Measurements from ENCODE around the gene CNGA4. TPM values are rescaled to one million over a fixed set of nuclear protein-coding genes. Genes with fewer than 3 reads are reported as not detected.
A peak's percentile ranks its signal among the peaks of the same experiment; 100 is the strongest.
"Not testable (repeated sequence)": the region's sequence is repeated elsewhere in the genome, so short reads cannot be mapped to it uniquely, and the experiment has no call there.

The CNGA4 gene
- total RNA-seq, 1 experiment from 2014 or later, result not detected

DNA sequence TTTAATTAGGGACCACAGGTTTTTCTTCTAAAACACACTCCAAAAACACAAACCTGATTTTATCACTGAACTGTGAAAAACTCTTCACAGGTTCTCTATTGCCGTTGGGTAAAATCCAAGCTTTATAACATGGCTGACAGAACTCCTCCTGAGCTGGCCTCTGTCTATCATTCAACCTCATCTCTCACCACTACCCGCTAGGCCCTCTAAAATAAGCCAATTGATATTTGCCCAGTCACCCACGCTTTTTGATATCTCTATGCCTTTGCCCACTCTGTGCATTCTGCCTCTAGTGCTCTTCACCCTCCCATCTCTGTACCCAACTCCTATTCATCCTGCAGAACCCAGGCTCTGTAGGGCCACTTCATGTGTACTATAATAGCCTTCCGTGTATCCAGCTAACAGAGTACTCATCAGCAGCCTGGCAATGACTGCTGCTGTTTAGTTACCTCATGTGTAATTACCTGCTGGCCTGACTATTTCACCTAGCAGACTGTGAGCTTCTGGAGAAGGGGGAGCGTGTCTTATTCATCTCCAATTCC lies 1.1 kb upstream of the CNGA4 start:
- Histone ChIP-seq H3K4me3 (no peak overlapping the region), H3K27ac (no peak overlapping the region), H3K27me3 (0 out of 2 replicates have a peak, but pooled peaks cover 2% of the 10 kb centered on the region), H3K36me3 (no peaks in the 10 kb centered on the region), H3K4me1 (no peaks in the 10 kb centered on the region), H3K9me3 (replicated peaks) (no peaks in the 10 kb centered on the region)
- DNase-seq, result no peak

DNA sequence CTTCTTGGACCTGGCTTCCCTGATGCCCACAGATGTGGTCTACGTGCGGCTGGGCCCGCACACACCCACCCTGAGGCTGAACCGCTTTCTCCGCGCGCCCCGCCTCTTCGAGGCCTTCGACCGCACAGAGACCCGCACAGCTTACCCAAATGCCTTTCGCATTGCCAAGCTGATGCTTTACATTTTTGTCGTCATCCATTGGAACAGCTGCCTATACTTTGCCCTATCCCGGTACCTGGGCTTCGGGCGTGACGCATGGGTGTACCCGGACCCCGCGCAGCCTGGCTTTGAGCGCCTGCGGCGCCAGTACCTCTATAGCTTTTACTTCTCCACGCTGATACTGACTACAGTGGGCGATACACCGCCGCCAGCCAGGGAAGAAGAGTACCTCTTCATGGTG lies 1.2 kb downstream of the CNGA4 start:
- DNase-seq, result no peak
- Histone ChIP-seq H3K9me3 (replicated peaks) (no peaks in the 10 kb centered on the region), H3K4me3 (no peak overlapping the region)

DNA sequence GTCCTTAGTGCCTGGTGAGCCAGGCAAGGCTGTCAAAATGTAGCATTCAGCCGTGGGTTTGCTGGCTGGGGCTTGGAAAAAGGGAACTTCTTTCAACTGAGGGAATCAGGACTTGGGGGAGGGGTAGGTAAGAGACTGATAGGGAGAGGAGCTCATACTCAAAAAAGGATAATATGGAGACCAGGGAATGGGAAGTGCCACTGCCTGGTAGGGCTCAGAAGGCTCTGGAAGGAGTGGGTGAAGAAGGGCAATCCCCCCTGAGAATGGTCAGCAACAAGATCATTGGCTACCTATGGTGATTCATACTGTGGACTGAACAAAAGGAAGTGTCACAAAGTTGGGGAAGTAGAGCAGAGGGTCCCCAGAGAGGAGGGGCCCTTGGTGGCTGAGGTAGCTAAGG lies 1.9 kb downstream of the CNGA4 start:
- DNase-seq, result no peak
- H3K4me1 ChIP-seq, result no peaks in the 10 kb centered on the region
- H3K9me3 ChIP-seq (replicated peaks), result no peaks in the 10 kb centered on the region
- H3K27me3 ChIP-seq, result 0 out of 2 replicates have a peak, but pooled peaks cover 2% of the 10 kb centered on the region
- H3K4me3 ChIP-seq, result no peak overlapping the region
- H3K36me3 ChIP-seq, result no peaks in the 10 kb centered on the region
- no peak overlapping the region for H3K27ac ChIP-seq

More for the DNA sequence above, 1.2 kb downstream of the CNGA4 start:
- 0 out of 2 replicates have a peak, but pooled peaks cover 2% of the 10 kb centered on the region for H3K27me3 ChIP-seq
- H3K36me3 ChIP-seq, result no peaks in the 10 kb centered on the region
- no peak overlapping the region for H3K27ac ChIP-seq
- no peaks in the 10 kb centered on the region for H3K4me1 ChIP-seq

DNA sequence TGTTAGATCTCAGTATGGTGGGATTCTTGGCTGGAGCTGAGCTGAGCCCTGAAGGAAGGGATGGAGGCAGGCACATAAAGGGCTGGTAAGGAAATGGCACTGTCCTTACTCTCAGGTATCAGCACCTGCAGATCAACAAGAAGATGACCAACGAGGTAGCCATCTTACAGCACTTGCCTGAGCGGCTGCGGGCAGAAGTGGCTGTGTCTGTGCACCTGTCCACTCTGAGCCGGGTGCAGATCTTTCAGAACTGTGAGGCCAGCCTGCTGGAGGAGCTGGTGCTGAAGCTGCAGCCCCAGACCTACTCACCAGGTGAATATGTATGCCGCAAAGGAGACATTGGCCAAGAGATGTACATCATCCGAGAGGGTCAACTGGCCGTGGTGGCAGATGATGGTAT lies 2.4 kb downstream of the CNGA4 start:
- no peaks in the 10 kb centered on the region for H3K36me3 ChIP-seq
- H3K9me3 ChIP-seq (replicated peaks), result no peaks in the 10 kb centered on the region
- H3K4me1 ChIP-seq, result no peaks in the 10 kb centered on the region
- no peak overlapping the region for H3K4me3 ChIP-seq
- no peak overlapping the region for H3K27ac ChIP-seq
- H3K27me3 ChIP-seq, result 0 out of 2 replicates have a peak, but pooled peaks cover 2% of the 10 kb centered on the region
- no peak for DNase-seq

DNA sequence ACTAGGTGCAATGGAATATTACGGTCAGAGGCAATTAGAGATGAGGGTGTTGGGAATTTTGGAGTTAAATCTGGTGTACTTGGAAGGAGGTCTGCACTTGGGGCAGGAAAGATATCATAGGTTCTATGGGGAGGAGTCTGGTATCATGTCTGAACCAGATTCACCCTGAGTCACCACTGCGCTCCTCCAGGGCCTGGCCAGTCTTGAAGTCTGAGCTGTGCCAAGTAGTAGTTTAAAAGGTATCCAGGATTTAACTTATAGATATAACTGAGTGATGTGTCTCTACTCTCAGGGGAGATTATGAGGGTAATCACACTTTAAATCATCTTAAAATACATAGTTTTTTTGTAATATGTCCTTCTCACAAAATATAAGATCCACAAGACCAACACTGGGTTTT lies 6.6 kb downstream of the CNGA4 start:
- Histone ChIP-seq H3K36me3 (no peaks in the 10 kb centered on the region), H3K4me3 (no peak overlapping the region), H3K9me3 (replicated peaks) (no peaks in the 10 kb centered on the region), H3K27me3 (0 out of 2 replicates have a peak, but pooled peaks cover 2% of the 10 kb centered on the region), H3K27ac (no peak overlapping the region), H3K4me1 (no peaks in the 10 kb centered on the region)
- DNase-seq, result no peak

DNA sequence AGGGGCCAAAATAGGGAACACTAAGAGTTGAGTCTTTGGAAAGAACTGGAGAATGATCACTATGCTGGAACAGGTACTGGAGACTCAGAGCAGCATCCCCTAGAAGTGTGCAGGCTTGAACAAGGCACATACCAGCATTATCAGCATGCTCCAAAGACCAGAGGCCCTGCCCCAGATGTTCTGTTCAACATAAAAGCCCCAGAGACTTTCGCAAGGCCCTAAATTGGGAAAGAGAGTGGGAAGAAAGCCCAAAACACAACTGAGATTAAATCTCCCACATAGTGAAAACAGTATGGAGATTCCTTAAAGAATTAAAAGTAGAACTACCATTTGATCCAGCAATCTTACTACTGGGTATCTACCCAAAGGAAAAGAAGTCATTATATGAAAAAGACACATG lies 9.4 kb downstream of the CNGA4 start:
- no peak for DNase-seq
- no peak overlapping the region for H3K27ac ChIP-seq
- no peaks in the 10 kb centered on the region for H3K27me3 ChIP-seq
- no peaks in the 10 kb centered on the region for H3K36me3 ChIP-seq
- H3K9me3 ChIP-seq (replicated peaks), result no peaks in the 10 kb centered on the region
- H3K4me3 ChIP-seq, result no peak overlapping the region
- no peaks in the 10 kb centered on the region for H3K4me1 ChIP-seq

DNA sequence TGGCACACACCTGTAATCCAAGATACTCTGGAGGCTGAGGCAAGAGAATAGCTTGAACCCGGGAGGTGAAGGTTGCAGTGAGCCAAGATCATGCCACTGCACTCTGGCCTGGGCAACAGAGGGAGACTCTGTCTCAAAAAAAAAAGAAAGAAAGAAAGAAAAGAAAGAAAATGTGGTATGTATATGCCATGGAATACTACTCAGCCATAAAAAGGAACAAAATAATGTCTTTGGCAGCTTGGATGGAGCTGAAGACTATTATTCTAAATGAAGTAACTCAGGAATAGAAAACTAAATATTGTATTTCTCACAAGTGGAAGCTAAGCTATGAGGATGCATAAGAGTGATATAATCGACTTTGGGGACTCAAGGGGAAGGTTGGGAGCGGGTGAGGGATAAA lies 10.0 kb downstream of the CNGA4 start:
- H3K27ac ChIP-seq; H3K9me3 ChIP-seq (replicated peaks); H3K4me1 ChIP-seq; H3K36me3 ChIP-seq; DNase-seq; H3K27me3 ChIP-seq; H3K4me3 ChIP-seq: not testable (repeated sequence)

DNA sequence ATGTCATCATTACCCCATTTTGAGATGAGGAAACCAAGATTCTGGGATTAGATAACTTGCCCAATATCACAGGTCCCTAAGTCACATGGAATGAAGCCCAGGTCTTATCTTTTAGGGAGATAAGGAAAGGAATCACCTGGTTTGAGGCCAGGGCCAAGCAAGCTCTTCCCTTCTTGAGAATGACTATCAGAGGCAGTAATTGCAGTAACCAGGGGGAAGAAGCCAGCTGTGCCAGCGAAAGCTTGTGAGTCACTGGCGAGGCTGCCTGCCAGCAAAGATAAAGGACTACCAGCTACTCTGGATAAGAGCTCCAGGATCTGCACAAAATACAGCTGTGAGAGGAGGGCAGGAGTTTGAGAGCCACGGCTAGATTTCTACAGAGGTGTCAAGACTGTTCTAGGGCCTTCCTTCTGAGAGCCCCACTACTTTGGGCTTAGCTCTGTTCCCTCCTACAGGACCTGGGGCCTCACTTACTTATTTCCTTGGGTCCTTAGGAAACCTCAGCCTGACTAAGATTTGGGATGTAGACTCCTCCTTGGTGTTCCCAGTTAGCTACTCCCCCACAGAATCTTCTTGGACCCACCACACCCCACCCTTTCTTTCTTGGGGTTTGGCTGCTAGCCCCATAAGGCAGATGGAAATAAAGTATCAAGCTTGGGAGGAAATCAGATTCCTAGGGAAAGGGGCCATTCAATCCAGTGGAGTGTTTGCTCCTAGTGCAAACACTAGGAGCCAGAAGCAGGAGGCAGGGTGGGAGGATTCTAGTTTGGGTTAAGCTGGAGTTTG lies 11.1 kb downstream of the CNGA4 start:
- no peaks in the 10 kb centered on the region for H3K36me3 ChIP-seq
- H3K4me3 ChIP-seq, result no peak overlapping the region
- no peak overlapping the region for H3K27ac ChIP-seq
- H3K27me3 ChIP-seq, result no peaks in the 10 kb centered on the region
- H3K4me1 ChIP-seq, result no peaks in the 10 kb centered on the region
- H3K9me3 ChIP-seq (replicated peaks), result no peaks in the 10 kb centered on the region
- DNase-seq, result peak; percentile 39 to 57

DNA sequence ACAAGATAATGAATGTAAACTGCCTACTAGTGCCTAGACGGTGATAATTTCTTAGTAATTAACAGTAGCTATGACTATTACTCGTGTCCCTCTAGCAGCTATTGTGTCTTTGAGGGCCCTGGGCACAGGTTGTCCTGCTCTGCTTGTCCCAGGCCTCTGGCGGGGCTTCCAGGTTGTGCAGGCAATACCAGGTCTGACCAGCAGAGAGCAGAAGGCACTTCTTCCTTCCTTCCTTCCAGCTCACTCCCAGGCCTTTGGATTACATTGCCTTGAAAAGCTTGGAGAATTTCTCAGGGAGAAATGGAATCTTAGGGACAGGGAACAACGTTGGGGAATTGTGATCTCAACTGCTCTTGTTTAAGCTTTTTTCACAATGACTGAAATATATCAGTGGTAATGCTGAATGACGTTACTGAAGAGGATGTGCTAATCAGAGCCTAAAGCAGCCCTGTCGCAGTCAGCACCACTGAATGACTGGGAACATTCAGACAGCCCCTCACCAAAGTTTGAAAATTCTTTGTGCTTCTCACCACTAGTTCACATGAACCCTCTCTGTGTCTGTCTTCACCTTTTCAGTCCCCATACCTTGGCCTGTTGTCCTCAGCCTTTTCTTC lies 12.3 kb downstream of the CNGA4 start:
- no peaks in the 10 kb centered on the region for H3K4me1 ChIP-seq
- no peaks in the 10 kb centered on the region for H3K27me3 ChIP-seq
- DNase-seq, result peak; percentile 65 to 84
- no peak overlapping the region for H3K27ac ChIP-seq
- H3K36me3 ChIP-seq, result no peaks in the 10 kb centered on the region
- no peaks in the 10 kb centered on the region for H3K9me3 ChIP-seq (replicated peaks)
- H3K4me3 ChIP-seq, result no peak overlapping the region

DNA sequence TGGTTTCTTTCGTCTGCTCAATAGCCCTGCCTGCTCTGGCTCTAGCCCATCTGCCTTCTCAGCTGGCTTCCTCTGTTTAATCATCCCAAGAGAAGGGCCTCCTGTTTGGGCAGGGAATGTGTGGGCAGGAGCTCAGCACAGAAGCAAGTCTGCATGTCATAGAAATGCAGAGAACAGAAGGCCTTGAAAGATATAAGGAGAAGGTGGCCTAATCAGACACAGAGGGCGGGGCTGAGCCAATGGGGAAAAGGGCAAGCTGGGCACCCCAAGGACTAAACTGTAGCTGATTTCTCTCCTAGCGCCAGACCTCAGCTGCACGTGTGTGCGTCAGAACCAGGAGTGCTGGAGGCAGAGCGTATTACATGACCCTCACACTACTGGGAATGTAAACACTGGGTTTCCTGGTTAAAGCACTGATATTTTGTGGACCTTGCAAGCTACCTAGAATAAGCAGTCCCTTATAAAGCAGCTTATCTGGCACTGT lies 13.1 kb downstream of the CNGA4 start:
- no peak overlapping the region for H3K27ac ChIP-seq
- DNase-seq, result peak in 1 of 2 experiments; percentile 4

DNA sequence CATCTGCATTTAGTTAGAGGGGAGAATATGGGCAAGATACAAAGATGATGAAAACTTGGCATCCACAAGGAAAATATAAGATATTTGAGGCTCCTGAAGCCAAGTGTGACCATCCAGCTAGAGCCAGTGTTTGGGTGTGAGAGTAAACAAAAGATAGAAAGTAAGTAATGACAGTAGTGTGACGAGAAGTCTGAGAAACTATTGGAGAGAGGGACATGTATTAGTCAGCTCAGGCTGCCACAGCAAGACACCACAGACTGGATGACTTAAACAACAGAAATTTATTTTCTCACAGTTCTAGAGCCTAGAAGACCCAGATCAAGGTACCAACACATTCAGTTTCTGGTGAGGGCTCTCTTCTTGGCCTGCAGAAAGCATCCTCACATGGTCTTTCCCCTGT lies 14.3 kb downstream of the CNGA4 start:
- no peaks in the 10 kb centered on the region for H3K9me3 ChIP-seq (replicated peaks)
- peaks cover 12% of the 10 kb centered on the region for H3K27me3 ChIP-seq
- DNase-seq, result no peak
- no peak overlapping the region for H3K4me3 ChIP-seq
- H3K4me1 ChIP-seq, result no peaks in the 10 kb centered on the region
- H3K27ac ChIP-seq, result no peak overlapping the region
- H3K36me3 ChIP-seq, result no peaks in the 10 kb centered on the region

More for the DNA sequence above, 13.1 kb downstream of the CNGA4 start:
- Histone ChIP-seq H3K4me3 (no peak overlapping the region), H3K4me1 (no peaks in the 10 kb centered on the region), H3K27me3 (no peaks in the 10 kb centered on the region; the same call in 1 of the 2 replicates), H3K9me3 (replicated peaks) (no peaks in the 10 kb centered on the region), H3K36me3 (no peaks in the 10 kb centered on the region)

DNA sequence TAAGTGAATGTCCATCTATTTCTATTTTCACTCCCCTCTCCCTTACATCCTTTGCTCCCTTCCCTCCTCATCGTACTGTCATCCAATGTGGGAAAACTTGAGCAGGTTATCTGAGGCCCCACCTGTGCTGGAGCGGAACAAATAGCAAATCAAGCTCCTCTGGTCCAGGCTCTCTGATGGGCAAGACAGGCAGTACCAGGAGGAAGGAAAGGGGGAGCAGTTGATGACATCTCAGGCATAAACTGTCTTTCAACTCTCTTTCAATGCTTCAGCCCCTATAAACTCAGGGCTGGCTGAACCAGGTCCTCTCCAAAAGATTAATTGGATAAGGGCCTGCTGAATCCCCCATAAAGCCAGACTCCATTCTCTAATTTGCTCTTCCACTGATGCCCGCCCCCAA lies 19.3 kb downstream of the CNGA4 start:
- no peaks in the 10 kb centered on the region for H3K36me3 ChIP-seq
- peaks cover 37% of the 10 kb centered on the region for H3K27me3 ChIP-seq
- no peak overlapping the region for H3K4me3 ChIP-seq
- H3K27ac ChIP-seq, result no peak overlapping the region
- DNase-seq, result no peak
- no peaks in the 10 kb centered on the region for H3K9me3 ChIP-seq (replicated peaks)
- no peaks in the 10 kb centered on the region; the same call in 1 of the 2 replicates for H3K4me1 ChIP-seq

DNA sequence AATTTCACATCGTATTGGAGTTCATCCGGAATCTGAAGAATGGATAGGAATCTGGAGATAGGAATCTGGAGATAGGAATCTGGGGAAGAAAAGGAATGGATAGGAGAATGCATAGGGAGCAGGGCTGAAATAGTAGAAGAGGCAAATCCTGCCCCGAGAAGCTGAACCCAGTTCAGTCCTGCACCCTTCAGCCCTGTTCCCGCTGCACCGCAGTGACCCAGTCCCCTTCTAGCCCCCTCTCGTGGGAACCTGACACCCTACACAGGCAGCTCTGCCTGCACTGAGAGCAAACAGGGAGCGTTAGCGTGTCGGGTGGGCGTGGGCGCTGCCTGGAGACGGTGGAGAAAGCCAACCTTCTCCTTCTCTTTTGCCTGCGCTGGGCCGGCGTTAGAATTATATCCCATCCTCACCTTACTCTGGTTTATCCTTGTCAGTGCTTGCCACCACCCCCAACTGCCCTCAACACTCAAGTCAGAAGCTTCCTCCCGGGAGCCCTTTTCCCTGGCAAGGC lies 19.7 kb downstream of the CNGA4 start:
- no peaks in the 10 kb centered on the region; the same call in 1 of the 2 replicates for H3K4me1 ChIP-seq
- H3K27ac ChIP-seq, result no peak overlapping the region
- no peak overlapping the region for H3K4me3 ChIP-seq
- DNase-seq, result peak in 1 of 2 experiments; percentile 19
- H3K36me3 ChIP-seq, result no peaks in the 10 kb centered on the region
- H3K9me3 ChIP-seq (replicated peaks), result no peaks in the 10 kb centered on the region
- peaks cover 37% of the 10 kb centered on the region for H3K27me3 ChIP-seq

DNA sequence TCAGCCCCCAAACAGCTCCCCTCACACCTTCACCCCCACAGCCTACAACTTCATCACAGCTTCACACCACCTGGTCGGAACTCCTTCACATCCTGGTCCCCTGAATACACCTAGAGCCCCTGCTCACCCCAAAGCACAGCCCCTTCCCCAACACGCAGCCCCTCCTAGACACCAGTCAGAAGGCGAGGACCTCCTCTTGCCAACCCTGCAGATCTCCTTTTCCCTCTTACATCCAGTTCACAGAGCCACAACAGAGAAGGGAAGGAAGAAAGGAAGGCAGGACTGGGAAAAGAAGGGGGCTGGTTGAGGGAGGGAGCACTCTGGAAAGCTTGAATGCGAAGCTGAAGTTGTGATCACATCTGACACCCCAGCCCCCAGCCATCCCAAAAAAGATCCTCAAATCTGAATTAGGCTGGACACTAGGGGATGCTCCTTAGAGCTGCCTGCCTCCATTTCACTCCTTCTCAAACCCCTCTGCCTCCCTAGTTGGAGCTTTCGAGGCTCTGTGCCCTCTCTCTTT lies 21.4 kb downstream of the CNGA4 start:
- Histone ChIP-seq H3K27ac (no peak overlapping the region), H3K36me3 (no peaks in the 10 kb centered on the region), H3K4me1 (no peaks in the 10 kb centered on the region; the same call in 1 of the 2 replicates), H3K27me3 (peaks cover 37% of the 10 kb centered on the region), H3K4me3 (no peak overlapping the region), H3K9me3 (replicated peaks) (no peaks in the 10 kb centered on the region)
- DNase-seq, result no peak

DNA sequence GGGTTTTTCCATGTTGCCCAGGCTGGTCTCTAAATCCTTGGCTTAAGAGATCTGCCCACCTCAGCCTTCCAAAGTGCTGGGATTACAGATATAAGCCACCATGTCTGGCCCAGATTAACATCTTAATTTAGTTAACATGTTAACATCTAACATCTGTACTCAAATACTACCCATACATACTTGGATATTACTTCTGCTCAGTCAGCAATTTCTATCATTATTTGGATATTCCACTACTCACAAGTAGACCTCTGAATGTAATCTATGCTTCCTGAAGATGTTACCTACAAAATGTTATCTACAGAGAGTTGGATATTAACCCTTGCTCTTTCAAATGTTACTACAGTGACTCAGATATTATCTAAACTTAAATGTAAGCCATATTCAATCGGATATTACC lies 24.8 kb downstream of the CNGA4 start:
- H3K27ac ChIP-seq, result no peak overlapping the region
- H3K4me1 ChIP-seq, result no peaks in the 10 kb centered on the region; the same call in 1 of the 2 replicates
- peaks cover 21% of the 10 kb centered on the region for H3K27me3 ChIP-seq
- H3K9me3 ChIP-seq (replicated peaks), result no peaks in the 10 kb centered on the region
- no peak overlapping the region for H3K4me3 ChIP-seq
- no peaks in the 10 kb centered on the region for H3K36me3 ChIP-seq
- DNase-seq, result no peak

Measured in SJCRH30 (cell line).